Peyer's patch (tissue), 4 donors: ENCODE data around the gene WNT5A. TPM values are rescaled to one million over a fixed set of nuclear protein-coding genes. Genes with fewer than 3 reads are reported as not detected.

Source experiments
- DNase-seq, 3 donors: peaks; one replicate each; pipeline ENCODE4 v3.0.0-alpha.2; 2017 to 2019
- H3K27ac ChIP-seq, 4 donors: fragments of 200-600 bp; sonication (generic); one replicate each; pipeline ENCODE4 v1.5.1; 2016 to 2019
- H3K27me3 ChIP-seq, 2 donors: fragments of 200-600 bp; sonication (generic); one replicate each; pipeline ENCODE4 v1.5.1; 2019
- H3K36me3 ChIP-seq, 3 donors: fragments of 200-600 bp; sonication (generic); one replicate each; pipeline ENCODE4 v1.5.1; 2016 to 2019
- H3K4me1 ChIP-seq, 4 donors: fragments of 200-600 bp; sonication (generic); one replicate each; pipeline ENCODE4 v1.5.1; 2016 to 2019
- H3K4me3 ChIP-seq, 4 donors: fragments of 200-600 bp; sonication (generic); 1 replicate in 3 of 4; 2 replicates in 1 of 4; pipeline ENCODE4 v1.5.1; 2016 to 2019; ENCODE audit warnings: mild to moderate bottlenecking in 1 of 4
- H3K9me3 ChIP-seq, 4 donors: fragments of 200-600 bp; sonication (generic); one replicate each; pipeline ENCODE4 v1.5.1; 2016 to 2019; ENCODE audit warnings: mild to moderate bottlenecking in 1 of 4
- CTCF ChIP-seq, 6 experiments: fragments of 450-650 bp in 4 of 6; fragments of 200-600 bp in 2 of 6; sonication (generic) in 1 of 6; IDR thresholded peaks; one replicate each; pipeline ENCODE4 v1.5.1; 2017 to 2019; ENCODE audit warnings: antibody characterized with exemption in 6 of 6, mild to moderate bottlenecking in 3 of 6, moderate library complexity in 1 of 6
- POLR2A ChIP-seq, 2 donors: fragments of 450-650 bp; IDR thresholded peaks; one replicate each; pipeline ENCODE4 v1.5.1; 2017; ENCODE audit warnings: antibody characterized with exemption in 2 of 2, mild to moderate bottlenecking in 2 of 2, moderate library complexity in 2 of 2
- total RNA-seq, 4 donors: library from RNA; depleted of rRNA; stranded (reverse); fragments of >200 nt; gene quantifications; one replicate each; pipeline ENCODE4 v1.1.0, GENCODE V29; 2016

Gene WNT5A
- total RNA-seq, 4 donors from 2014 or later = 4.6 to 8.6 (median 7.9) TPM

DNA sequence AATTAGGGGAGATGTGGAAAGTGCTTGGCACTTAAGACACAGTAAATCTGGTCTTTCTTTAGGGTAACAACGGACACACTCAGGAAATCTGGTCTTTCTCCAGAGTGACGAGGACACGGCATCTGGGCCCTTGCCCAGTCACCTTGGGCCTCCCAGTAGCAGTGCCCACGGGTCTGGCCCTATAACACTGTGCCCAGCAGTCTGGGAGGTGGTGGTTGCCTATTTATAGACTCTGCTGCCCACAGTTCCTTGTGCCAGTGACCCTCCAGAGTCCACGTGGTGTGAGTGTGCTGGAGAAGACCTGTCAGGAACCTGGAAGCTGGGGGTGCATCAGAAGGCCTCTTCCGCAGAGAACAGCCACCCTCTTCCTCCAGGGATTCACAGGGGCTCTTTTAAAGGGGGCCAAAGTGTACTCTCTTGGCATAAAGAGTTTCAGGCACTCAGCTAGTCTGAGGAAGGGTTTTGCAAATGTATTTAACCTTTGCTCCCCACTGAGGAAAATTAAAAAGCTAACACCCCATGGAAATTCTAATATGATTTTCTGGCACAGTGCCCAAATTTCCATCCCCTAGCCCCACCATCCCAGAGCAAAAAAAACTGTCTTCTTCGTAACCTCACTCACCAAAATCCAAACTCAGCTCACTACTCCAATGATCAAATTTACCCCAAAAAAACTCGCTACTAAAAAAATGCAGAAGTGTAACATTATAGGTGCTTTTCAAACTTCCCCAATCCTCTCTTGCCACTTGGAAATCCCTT lies 15.4 kb downstream of the WNT5A start:
- Histone ChIP-seq H3K27ac (no peak overlapping the region), H3K4me3 (no peak overlapping the region), H3K4me1 (no peaks in the 10 kb centered on the region), H3K9me3 (no peaks in the 10 kb centered on the region), H3K27me3 (no peaks in the 10 kb centered on the region), H3K36me3 (no peaks in the 10 kb centered on the region)
- TF ChIP-seq POLR2A (IDR thresholded peaks at IDR 0.05) (no peak), CTCF (IDR thresholded peaks at IDR 0.05) (no peak)
- no peak for DNase-seq

DNA sequence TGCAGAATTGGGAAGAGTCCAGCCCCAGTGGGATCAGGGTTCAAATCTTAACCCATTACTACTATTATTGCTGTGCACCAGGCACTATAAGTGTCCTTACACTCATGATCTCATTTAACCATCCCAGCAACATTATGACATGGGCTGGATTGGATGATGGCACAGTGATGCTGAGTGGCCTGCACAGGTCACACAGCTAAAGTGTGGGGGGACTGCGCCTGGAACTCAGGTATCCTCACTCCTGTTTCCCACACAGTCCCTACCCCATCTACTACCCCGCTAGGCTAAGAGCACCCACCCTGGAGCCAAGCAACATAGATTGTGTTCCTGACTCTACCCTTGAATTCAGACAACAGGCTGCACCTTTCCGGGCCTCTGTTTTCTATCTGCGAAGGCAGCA lies 16.0 kb downstream of the WNT5A start:
- H3K27me3 ChIP-seq = no peaks in the 10 kb centered on the region
- H3K27ac ChIP-seq = no peak overlapping the region
- no peak for DNase-seq
- H3K9me3 ChIP-seq = no peaks in the 10 kb centered on the region
- TF ChIP-seq POLR2A (IDR thresholded peaks at IDR 0.05) (no peak), CTCF (IDR thresholded peaks at IDR 0.05) (no peak)
- H3K4me1 ChIP-seq = no peaks in the 10 kb centered on the region
- H3K4me3 ChIP-seq = no peak overlapping the region
- H3K36me3 ChIP-seq = no peaks in the 10 kb centered on the region

DNA sequence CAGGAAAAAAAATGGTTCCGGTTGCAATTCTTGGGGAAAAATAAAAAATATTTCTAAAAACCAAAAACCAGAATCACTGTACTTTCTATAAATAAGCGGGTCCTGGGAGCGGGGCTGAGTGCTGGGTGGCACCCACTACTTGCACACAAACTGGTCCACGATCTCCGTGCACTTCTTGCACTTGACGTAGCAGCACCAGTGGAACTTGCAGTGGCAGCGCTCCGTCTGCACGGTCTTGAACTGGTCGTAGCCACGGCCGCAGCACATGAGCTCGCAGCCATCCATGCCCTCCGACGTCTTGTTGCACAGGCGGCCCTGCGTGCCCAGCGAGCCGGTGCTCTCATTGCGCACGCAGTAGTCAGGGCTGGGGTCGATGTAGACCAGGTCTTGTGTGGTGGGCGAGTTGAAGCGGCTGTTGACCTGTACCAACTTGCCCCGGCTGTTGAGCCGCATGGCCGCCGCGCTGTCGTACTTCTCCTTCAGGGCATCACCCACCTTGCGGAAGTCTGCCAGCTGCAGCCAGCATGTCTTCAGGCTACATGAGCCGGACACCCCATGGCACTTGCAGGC lies 17.1 kb downstream of the WNT5A start:
- no peaks in the 10 kb centered on the region for H3K27me3 ChIP-seq
- no peak overlapping the region for H3K27ac ChIP-seq
- no peak for DNase-seq
- TF ChIP-seq CTCF (IDR thresholded peaks at IDR 0.05) = no peak
- no peak for TF ChIP-seq POLR2A (IDR thresholded peaks at IDR 0.05)
- H3K4me3 ChIP-seq = no peak overlapping the region
- no peaks in the 10 kb centered on the region for H3K36me3 ChIP-seq
- no peaks in the 10 kb centered on the region for H3K9me3 ChIP-seq
- no peaks in the 10 kb centered on the region for H3K4me1 ChIP-seq

GRCh38 chr3:55468251-55468650 lies 18.9 kb downstream of the WNT5A start:
- Histone ChIP-seq H3K27me3 (no peaks in the 10 kb centered on the region), H3K4me3 (no peak overlapping the region), H3K4me1 (no peaks in the 10 kb centered on the region), H3K36me3 (no peaks in the 10 kb centered on the region), H3K27ac (no peak overlapping the region), H3K9me3 (no peaks in the 10 kb centered on the region)
- no peak for DNase-seq
- TF ChIP-seq CTCF (IDR thresholded peaks at IDR 0.05) (no peak), POLR2A (IDR thresholded peaks at IDR 0.05) (no peak)

DNA sequence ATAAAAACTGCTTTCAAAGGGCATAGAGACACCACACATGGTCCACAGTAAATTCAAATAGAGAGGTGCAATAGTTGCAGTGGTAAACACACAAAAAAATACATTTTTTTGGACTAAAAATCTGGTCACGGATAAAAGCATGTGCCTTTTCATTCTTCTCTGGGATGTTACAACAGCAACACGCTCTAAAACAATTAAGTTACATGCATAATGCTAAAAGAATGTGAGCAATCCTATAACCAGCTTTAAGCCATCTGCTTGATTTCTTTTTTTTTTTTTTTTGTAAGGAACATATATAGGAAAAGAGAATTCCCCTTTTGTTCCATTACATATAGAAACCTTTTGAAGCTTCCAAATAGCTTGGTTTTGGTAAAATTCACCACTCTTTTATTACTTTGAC lies 20.0 kb downstream of the WNT5A start:
- TF ChIP-seq CTCF (IDR thresholded peaks at IDR 0.05) (no peak), POLR2A (IDR thresholded peaks at IDR 0.05) (no peak)
- Histone ChIP-seq H3K9me3 (no peaks in the 10 kb centered on the region), H3K36me3 (no peaks in the 10 kb centered on the region), H3K27ac (no peak overlapping the region), H3K4me3 (no peak overlapping the region), H3K4me1 (no peaks in the 10 kb centered on the region), H3K27me3 (no peaks in the 10 kb centered on the region)
- no peak for DNase-seq
